ENCODE measurements around the gene ELOVL6. TPM values are rescaled to one million over a fixed set of nuclear protein-coding genes. Genes with fewer than 3 reads are reported as not detected.

ELOVL6 gene
- polyA plus RNA-seq, 2 donors: 17.3 to 17.7 TPM

DNA sequence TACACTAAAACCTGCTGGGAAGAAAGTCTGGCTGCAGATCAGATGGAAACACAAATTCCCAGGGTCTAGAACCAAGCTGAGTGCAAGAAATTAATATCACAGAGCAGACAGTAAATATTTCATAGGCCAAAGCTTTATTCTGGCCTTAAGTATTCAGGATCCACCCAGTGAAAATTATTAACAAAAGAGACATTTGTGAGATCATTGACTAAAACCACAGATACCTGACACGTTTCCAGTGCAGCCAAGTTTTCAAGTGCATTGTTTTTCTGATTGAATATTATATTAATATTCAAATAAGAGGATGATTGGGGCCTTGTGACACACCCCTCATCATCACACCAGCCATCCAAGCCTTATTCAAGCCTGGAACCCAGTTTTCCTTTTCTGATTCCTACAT is 10.3 kb downstream of the ELOVL6 start:
- Histone ChIP-seq H3K27ac (ENCODE audit: low read depth in 2 of 2, low read length in 1 of 2) (no peak overlapping the region), H3K27me3 (ENCODE audit: control insufficient read depth in 1 of 2, insufficient read depth in 2 of 2, low read length in 2 of 2) (no peaks in the 10 kb centered on the region), H3K4me3 (ENCODE audit: low read depth in 1 of 2, low read length in 2 of 2) (no peak overlapping the region), H3K4me1 (ENCODE audit: control insufficient read depth in 2 of 2, insufficient read depth in 2 of 2, low read length in 1 of 2) (no peaks in the 10 kb centered on the region), H3K9me3 (ENCODE audit: control insufficient read depth in 2 of 2, insufficient read depth in 1 of 2, low read depth in 1 of 2, low read length in 1 of 2) (no peaks in the 10 kb centered on the region), H3K36me3 (ENCODE audit: control insufficient read depth in 2 of 2, insufficient read depth in 2 of 2, low read length in 1 of 2) (no peaks in the 10 kb centered on the region)
- WGBS, 2 donors: 47 to 48% methylated on average over 1 of the region's 1 CpG

DNA sequence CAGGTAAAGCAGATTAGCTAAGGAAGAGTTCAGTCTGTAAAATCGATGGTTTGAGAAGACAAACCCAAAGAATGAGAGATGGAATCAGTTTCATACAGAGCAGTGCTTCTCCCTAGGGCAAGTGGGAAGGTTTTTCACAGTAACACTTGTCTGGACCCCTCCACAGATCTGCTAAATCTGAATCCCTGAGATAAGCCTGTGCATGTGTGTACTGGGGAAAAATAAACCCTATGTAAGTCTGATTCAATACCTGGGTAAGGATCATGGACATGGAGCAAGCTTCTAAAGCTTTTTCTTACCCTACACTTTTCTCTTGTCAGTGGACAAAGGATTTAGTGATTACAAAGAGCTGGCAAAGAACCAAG is 13.6 kb downstream of the ELOVL6 start:
- Histone ChIP-seq H3K9me3 (ENCODE audit: control insufficient read depth in 2 of 2, insufficient read depth in 1 of 2, low read depth in 1 of 2, low read length in 1 of 2) (no peaks in the 10 kb centered on the region), H3K27me3 (ENCODE audit: control insufficient read depth in 1 of 2, insufficient read depth in 2 of 2, low read length in 2 of 2) (no peaks in the 10 kb centered on the region), H3K4me3 (ENCODE audit: low read depth in 1 of 2, low read length in 2 of 2) (no peak overlapping the region), H3K27ac (ENCODE audit: low read depth in 2 of 2, low read length in 1 of 2) (no peak overlapping the region), H3K4me1 (ENCODE audit: control insufficient read depth in 2 of 2, insufficient read depth in 2 of 2, low read length in 1 of 2) (no peaks in the 10 kb centered on the region), H3K36me3 (ENCODE audit: control insufficient read depth in 2 of 2, insufficient read depth in 2 of 2, low read length in 1 of 2) (no peaks in the 10 kb centered on the region)
- WGBS, 2 donors: 71 to 82% methylated on average over 1 of the region's 1 CpG

DNA sequence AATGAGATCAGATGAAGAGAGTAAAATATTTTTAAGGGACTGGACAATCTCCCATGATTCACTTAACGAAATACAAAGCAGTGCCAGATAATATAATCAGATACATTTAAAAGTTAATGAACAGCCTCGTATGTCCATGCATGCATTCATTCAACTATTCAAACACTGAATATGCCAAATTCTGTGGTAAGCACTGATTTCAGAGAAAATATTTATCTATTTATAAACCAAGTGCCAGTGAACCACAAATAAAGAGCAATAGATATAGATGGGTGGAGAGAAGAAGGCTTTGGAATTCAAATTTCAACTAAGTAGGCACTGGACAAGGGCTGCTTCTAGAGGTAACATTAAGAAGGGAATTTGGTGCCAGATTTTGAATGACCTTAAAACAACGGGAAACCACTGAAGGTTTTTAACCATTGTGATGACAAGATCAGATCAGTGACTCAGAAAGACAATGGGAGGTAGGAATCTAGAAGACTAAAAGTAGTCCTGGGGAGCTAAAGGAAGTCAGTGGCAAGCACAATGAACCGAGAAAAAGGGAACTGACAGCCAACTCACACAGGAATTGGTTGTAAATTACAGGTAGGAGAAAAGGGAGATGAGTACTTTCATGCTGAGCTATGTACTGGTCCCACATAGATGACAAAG is 14.2 kb downstream of the ELOVL6 start:
- Histone ChIP-seq H3K9me3 (ENCODE audit: control insufficient read depth in 2 of 2, insufficient read depth in 1 of 2, low read depth in 1 of 2, low read length in 1 of 2) (no peaks in the 10 kb centered on the region), H3K27ac (ENCODE audit: low read depth in 2 of 2, low read length in 1 of 2) (no peak overlapping the region), H3K4me1 (ENCODE audit: control insufficient read depth in 2 of 2, insufficient read depth in 2 of 2, low read length in 1 of 2) (no peaks in the 10 kb centered on the region), H3K4me3 (ENCODE audit: low read depth in 1 of 2, low read length in 2 of 2) (no peak overlapping the region), H3K36me3 (ENCODE audit: control insufficient read depth in 2 of 2, insufficient read depth in 2 of 2, low read length in 1 of 2) (no peaks in the 10 kb centered on the region), H3K27me3 (ENCODE audit: control insufficient read depth in 1 of 2, insufficient read depth in 2 of 2, low read length in 2 of 2) (no peaks in the 10 kb centered on the region)
- 53 to 59% methylated on average over 4 of the region's 4 CpGs for WGBS, 2 donors

DNA sequence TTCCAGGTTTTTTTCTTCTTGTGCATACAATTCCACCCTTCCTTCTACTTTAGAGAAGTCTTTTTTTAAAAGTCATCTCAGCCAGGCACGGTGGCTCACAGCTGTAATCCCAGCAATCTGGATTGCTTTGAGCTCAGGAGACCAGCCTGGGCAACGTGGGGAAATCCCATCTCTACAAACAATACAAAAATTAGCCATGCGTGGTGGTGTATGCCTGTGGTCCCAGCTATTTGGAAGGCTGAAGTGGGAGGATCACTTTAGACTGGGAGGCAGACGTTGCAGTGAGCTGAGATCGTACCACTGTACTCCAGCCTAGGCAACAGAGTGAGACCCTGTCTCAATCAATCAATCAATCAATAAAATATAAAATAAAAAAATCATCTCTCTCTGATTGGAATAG is 14.8 kb downstream of the ELOVL6 start:
- no peak overlapping the region for H3K27ac ChIP-seq (ENCODE audit: low read depth in 2 of 2, low read length in 1 of 2)
- 59 to 62% methylated on average over 5 of the region's 5 CpGs for WGBS, 2 donors

DNA sequence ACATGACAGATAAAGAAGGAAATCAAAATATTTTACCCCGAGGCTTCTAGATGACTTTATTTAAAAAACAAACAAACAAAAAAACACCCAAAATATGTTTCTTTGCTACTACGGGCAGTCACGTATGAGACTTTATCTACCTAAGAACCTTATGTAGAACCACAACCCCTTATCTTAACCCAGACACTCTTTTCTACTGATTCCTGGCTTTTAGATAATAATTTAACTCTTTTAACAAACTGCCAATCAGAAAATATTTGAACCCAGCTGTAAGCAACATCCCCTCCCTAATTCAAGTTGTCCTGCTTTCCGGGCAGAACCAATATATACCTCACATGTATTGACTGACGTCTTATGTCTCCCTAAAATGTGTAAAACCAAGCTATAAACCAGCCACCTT is 15.4 kb downstream of the ELOVL6 start:
- Histone ChIP-seq H3K9me3 (ENCODE audit: control insufficient read depth in 2 of 2, insufficient read depth in 1 of 2, low read depth in 1 of 2, low read length in 1 of 2) (no peaks in the 10 kb centered on the region), H3K27me3 (ENCODE audit: control insufficient read depth in 1 of 2, insufficient read depth in 2 of 2, low read length in 2 of 2) (no peaks in the 10 kb centered on the region), H3K4me1 (ENCODE audit: control insufficient read depth in 2 of 2, insufficient read depth in 2 of 2, low read length in 1 of 2) (no peaks in the 10 kb centered on the region), H3K36me3 (ENCODE audit: control insufficient read depth in 2 of 2, insufficient read depth in 2 of 2, low read length in 1 of 2) (no peaks in the 10 kb centered on the region), H3K4me3 (ENCODE audit: low read depth in 1 of 2, low read length in 2 of 2) (no peak overlapping the region), H3K27ac (ENCODE audit: low read depth in 2 of 2, low read length in 1 of 2) (no peak overlapping the region)
- WGBS, 2 donors: 84 to 93% methylated on average over 5 of the region's 5 CpGs

More for the DNA sequence above, 14.8 kb downstream of the ELOVL6 start:
- H3K4me1 ChIP-seq (ENCODE audit: control insufficient read depth in 2 of 2, insufficient read depth in 2 of 2, low read length in 1 of 2): no peaks in the 10 kb centered on the region
- no peaks in the 10 kb centered on the region for H3K27me3 ChIP-seq (ENCODE audit: control insufficient read depth in 1 of 2, insufficient read depth in 2 of 2, low read length in 2 of 2)
- H3K36me3 ChIP-seq (ENCODE audit: control insufficient read depth in 2 of 2, insufficient read depth in 2 of 2, low read length in 1 of 2): no peaks in the 10 kb centered on the region
- H3K4me3 ChIP-seq (ENCODE audit: low read depth in 1 of 2, low read length in 2 of 2): no peak overlapping the region
- H3K9me3 ChIP-seq (ENCODE audit: control insufficient read depth in 2 of 2, insufficient read depth in 1 of 2, low read depth in 1 of 2, low read length in 1 of 2): no peaks in the 10 kb centered on the region

DNA sequence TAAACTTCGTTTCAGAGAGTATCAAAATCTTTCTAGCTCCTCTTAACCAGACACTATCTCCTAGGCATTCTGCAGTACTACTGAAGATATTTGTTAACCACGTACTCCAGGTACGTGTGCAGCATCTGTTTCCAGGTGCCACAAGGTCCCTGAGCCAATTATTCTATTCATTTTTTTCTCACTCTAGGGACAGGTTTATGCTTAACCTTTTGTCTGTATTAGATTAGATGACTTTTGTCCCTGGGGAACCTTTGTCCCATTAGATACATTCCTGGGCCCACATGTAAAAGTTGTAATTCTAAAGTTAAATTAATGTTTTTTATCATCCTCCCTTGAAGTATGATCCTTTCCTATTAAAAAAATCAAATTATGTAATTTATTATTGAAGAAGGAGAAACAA is 16.5 kb downstream of the ELOVL6 start:
- no peaks in the 10 kb centered on the region for H3K9me3 ChIP-seq (ENCODE audit: control insufficient read depth in 2 of 2, insufficient read depth in 1 of 2, low read depth in 1 of 2, low read length in 1 of 2)
- no peak overlapping the region for H3K27ac ChIP-seq (ENCODE audit: low read depth in 2 of 2, low read length in 1 of 2)
- no peaks in the 10 kb centered on the region for H3K4me1 ChIP-seq (ENCODE audit: control insufficient read depth in 2 of 2, insufficient read depth in 2 of 2, low read length in 1 of 2)
- no peaks in the 10 kb centered on the region for H3K36me3 ChIP-seq (ENCODE audit: control insufficient read depth in 2 of 2, insufficient read depth in 2 of 2, low read length in 1 of 2)
- H3K4me3 ChIP-seq (ENCODE audit: low read depth in 1 of 2, low read length in 2 of 2): no peak overlapping the region
- H3K27me3 ChIP-seq (ENCODE audit: control insufficient read depth in 1 of 2, insufficient read depth in 2 of 2, low read length in 2 of 2): no peaks in the 10 kb centered on the region
- WGBS, 2 donors: 72 to 91% methylated on average over 3 of the region's 3 CpGs

DNA sequence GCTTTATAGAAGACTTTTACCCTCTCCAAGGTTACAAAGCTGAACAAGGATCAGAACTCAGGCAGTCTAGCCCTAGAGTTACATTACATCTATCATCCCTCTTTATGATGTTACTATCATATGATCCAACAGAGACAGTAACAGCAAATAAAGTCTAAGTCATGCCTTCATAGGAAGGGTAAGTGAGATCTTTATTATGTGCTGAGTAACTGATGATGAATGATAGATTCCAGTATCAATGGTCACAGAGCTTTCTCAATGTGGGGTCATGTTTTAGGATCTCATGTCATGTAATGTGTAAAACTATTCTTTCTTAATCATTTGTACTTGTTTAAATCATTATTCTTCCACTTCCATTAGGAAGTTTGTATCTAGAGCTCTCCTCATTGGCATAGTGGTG is 22.8 kb downstream of the ELOVL6 start:
- no peak overlapping the region for H3K4me3 ChIP-seq (ENCODE audit: low read depth in 1 of 2, low read length in 2 of 2)
- H3K27ac ChIP-seq (ENCODE audit: low read depth in 2 of 2, low read length in 1 of 2): no peak overlapping the region
- no peaks in the 10 kb centered on the region for H3K27me3 ChIP-seq (ENCODE audit: control insufficient read depth in 1 of 2, insufficient read depth in 2 of 2, low read length in 2 of 2)
- no peaks in the 10 kb centered on the region for H3K4me1 ChIP-seq (ENCODE audit: control insufficient read depth in 2 of 2, insufficient read depth in 2 of 2, low read length in 1 of 2)
- H3K36me3 ChIP-seq (ENCODE audit: control insufficient read depth in 2 of 2, insufficient read depth in 2 of 2, low read length in 1 of 2): no peaks in the 10 kb centered on the region
- no peaks in the 10 kb centered on the region for H3K9me3 ChIP-seq (ENCODE audit: control insufficient read depth in 2 of 2, insufficient read depth in 1 of 2, low read depth in 1 of 2, low read length in 1 of 2)

DNA sequence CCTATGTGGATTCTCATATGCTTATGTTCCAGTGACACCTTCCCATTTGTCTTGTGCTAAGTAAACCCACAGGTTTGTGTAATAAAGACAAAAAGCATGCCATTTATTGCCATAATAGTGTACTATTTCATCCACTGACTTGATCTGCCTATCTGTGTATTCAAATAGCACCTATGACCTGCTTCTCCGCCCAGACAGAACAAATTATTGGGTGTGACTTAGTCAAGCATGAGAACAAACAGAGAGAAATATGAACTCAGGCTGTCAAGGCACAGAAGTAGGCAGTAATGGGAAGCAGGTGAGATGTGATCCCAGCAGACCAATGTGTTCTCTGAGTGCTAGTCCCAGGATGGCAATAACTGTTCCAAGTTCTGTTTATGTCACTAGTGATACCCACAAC is 25.4 kb downstream of the ELOVL6 start:
- H3K36me3 ChIP-seq (ENCODE audit: control insufficient read depth in 2 of 2, insufficient read depth in 2 of 2, low read length in 1 of 2): no peaks in the 10 kb centered on the region
- no peak overlapping the region for H3K4me3 ChIP-seq (ENCODE audit: low read depth in 1 of 2, low read length in 2 of 2)
- H3K9me3 ChIP-seq (ENCODE audit: control insufficient read depth in 2 of 2, insufficient read depth in 1 of 2, low read depth in 1 of 2, low read length in 1 of 2): no peaks in the 10 kb centered on the region
- H3K27me3 ChIP-seq (ENCODE audit: control insufficient read depth in 1 of 2, insufficient read depth in 2 of 2, low read length in 2 of 2): no peaks in the 10 kb centered on the region
- no peaks in the 10 kb centered on the region for H3K4me1 ChIP-seq (ENCODE audit: control insufficient read depth in 2 of 2, insufficient read depth in 2 of 2, low read length in 1 of 2)
- no peak overlapping the region for H3K27ac ChIP-seq (ENCODE audit: low read depth in 2 of 2, low read length in 1 of 2)
- WGBS, 2 donors: 64 to 80% methylated on average over 1 of the region's 1 CpG

DNA sequence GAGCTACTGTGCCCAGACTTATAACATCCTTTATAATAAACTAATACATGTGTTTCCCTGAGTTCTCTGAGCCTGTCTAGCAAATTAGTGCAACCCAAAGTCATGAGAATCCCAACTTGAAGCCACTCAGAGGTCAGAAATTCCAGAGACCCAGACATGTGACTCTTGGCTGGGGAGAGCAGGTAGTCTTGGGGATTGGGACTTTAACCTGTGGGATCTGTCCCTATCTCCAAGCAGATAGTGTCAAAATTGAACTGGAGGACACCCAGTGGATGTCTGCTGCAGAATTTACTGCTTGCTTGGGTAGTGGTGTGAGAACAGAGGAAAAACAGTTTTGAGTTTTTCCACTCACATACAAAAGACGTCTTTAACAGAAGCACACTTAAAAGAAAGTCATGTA is 26.4 kb downstream of the ELOVL6 start:
- H3K27me3 ChIP-seq (ENCODE audit: control insufficient read depth in 1 of 2, insufficient read depth in 2 of 2, low read length in 2 of 2): no peaks in the 10 kb centered on the region

DNA sequence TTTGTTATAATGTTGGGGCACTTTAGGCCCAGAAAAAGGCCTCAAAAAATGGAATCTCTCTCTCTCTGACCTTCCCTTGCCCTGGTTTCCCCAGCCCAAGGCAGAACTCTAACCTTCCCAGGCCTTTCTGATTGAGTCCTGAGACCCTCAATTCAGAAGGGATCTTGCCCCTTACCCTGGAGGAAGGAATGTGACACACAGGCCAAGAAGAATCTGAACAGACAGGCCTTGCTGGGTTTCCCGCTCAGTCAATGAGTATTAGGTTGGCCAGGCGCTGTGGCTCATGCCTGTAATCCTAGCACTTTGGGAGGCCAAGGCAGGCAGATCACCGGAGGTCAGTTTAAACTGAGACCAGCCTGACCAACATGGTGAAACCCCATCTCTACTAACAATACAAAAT is 27.6 kb downstream of the ELOVL6 start:
- H3K9me3 ChIP-seq (ENCODE audit: control insufficient read depth in 2 of 2, insufficient read depth in 1 of 2, low read depth in 1 of 2, low read length in 1 of 2): no peaks in the 10 kb centered on the region
- 86 to 90% methylated on average over 3 of the region's 3 CpGs for WGBS, 2 donors
- H3K36me3 ChIP-seq (ENCODE audit: control insufficient read depth in 2 of 2, insufficient read depth in 2 of 2, low read length in 1 of 2): no peaks in the 10 kb centered on the region
- H3K27ac ChIP-seq (ENCODE audit: low read depth in 2 of 2, low read length in 1 of 2): no peak overlapping the region
- no peaks in the 10 kb centered on the region for H3K4me1 ChIP-seq (ENCODE audit: control insufficient read depth in 2 of 2, insufficient read depth in 2 of 2, low read length in 1 of 2)
- H3K27me3 ChIP-seq (ENCODE audit: control insufficient read depth in 1 of 2, insufficient read depth in 2 of 2, low read length in 2 of 2): no peaks in the 10 kb centered on the region
- no peak overlapping the region for H3K4me3 ChIP-seq (ENCODE audit: low read depth in 1 of 2, low read length in 2 of 2)

More for the DNA sequence above, 26.4 kb downstream of the ELOVL6 start:
- Histone ChIP-seq H3K4me3 (ENCODE audit: low read depth in 1 of 2, low read length in 2 of 2) (no peak overlapping the region), H3K4me1 (ENCODE audit: control insufficient read depth in 2 of 2, insufficient read depth in 2 of 2, low read length in 1 of 2) (no peaks in the 10 kb centered on the region), H3K9me3 (ENCODE audit: control insufficient read depth in 2 of 2, insufficient read depth in 1 of 2, low read depth in 1 of 2, low read length in 1 of 2) (no peaks in the 10 kb centered on the region), H3K27ac (ENCODE audit: low read depth in 2 of 2, low read length in 1 of 2) (no peak overlapping the region), H3K36me3 (ENCODE audit: control insufficient read depth in 2 of 2, insufficient read depth in 2 of 2, low read length in 1 of 2) (no peaks in the 10 kb centered on the region)
- WGBS, 2 donors: 82 to 86% methylated on average over 1 of the region's 1 CpG

All from esophagus (tissue), 2 donors.